C4-2B (cell line): ENCODE measurements around the gene GARIN3.

ENCODE experiments used
- H3K27ac ChIP-seq: fragments of 450-650 bp; 2 replicates; pipeline ENCODE4 v1.5.1; 2017
- ZFX ChIP-seq: fragments of 450-650 bp; IDR thresholded peaks from 2 replicates; pipeline ENCODE4 v1.6.1; 2017
- TF ChIP-seq, protein P1 (sequence below): fragments of 450-650 bp; conservative IDR thresholded peaks from 2 replicates; pipeline ENCODE4 v1.5.1; 2017; ENCODE audit warnings: mild to moderate bottlenecking

The GARIN3 gene

DNA sequence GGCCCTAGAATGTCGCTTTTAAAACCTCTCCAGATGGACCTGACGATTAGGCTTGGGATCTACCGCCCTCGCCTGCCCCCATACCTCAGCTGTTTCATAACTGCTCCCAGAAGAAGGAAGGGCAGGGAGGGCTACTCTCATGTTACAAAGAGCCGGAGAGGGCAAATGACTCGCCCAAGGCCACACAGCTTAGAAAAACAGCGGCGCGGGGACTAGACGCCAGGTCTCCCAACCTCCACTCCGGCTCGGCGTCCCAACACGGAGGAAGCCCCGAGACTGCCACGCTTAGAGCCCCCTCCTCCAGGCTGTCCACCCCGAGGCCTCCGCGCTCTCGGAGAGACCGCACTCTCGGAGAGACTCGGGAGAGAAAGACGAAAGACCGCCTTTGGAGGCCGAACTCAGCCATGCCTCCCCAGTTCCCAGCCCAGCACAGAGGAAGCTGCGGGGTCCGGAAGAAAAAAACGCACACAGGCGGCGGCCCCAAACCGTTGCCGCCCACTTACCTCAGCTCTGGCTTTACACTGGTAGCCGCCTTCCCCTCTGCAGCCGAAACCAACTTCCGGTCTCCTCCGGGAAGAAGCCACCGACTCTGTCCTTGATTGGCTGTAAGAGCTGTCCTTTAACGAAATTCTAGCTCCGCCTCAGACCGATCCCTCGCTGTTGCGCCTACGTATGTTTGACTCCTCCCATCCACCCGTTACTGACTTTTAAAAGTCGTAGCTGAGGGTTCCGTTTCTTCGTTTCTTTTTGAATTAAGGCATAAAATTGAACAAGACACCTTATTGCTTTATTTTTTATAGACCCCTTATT is 23.5 kb downstream of the GARIN3 start, which contains the start of gene MED7:
Gene MED7 (minus strand): TSS at position 549 of the 810 bp plus-strand sequence. CDS start 3,434 bp downstream, outside the sequence.
- TF ChIP-seq, protein P1, sequence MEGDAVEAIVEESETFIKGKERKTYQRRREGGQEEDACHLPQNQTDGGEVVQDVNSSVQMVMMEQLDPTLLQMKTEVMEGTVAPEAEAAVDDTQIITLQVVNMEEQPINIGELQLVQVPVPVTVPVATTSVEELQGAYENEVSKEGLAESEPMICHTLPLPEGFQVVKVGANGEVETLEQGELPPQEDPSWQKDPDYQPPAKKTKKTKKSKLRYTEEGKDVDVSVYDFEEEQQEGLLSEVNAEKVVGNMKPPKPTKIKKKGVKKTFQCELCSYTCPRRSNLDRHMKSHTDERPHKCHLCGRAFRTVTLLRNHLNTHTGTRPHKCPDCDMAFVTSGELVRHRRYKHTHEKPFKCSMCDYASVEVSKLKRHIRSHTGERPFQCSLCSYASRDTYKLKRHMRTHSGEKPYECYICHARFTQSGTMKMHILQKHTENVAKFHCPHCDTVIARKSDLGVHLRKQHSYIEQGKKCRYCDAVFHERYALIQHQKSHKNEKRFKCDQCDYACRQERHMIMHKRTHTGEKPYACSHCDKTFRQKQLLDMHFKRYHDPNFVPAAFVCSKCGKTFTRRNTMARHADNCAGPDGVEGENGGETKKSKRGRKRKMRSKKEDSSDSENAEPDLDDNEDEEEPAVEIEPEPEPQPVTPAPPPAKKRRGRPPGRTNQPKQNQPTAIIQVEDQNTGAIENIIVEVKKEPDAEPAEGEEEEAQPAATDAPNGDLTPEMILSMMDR: no peak
- TF ChIP-seq ZFX: peak; percentile 48; the same call in 1 of the 2 replicates
- peak within 1 kb of the TSS; percentile 84 for H3K27ac ChIP-seq

DNA sequence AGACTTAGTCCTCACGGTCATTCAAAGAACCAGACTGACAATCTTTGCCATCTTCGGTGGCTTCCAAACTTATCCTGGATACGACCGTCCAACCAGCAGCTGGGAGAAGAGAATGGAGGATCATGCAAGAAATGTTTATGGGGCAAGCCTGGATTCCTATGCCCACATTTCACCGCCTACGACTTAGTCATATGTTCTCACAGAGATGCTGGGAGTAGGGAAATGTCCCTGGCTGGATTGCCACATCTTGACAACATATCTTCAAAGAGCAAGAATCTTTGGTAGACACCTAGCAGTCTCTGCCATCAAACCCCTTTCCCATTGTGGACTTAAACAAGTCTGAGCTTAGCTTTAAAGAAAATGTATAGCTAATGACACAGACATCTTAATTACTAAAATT is 28.4 kb downstream of the GARIN3 start:
- no peak overlapping the region for H3K27ac ChIP-seq

DNA sequence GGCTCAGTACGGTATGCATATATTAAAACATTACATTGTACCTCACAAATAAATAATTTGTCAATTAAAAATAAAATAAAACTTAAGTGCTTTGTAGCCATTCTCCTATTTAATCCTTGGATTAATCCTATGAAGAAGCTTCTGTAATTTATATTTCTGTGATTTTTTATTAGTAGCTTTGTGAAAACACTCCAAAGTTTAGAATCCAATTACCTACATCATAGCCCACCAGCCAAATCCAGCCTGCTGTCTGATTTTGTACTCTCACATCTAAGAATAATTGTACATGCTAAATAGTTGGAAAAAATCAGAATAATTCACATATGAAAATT is 33.8 kb downstream of the GARIN3 start:
- no peak overlapping the region for H3K27ac ChIP-seq
- no peak for TF ChIP-seq ZFX
- TF ChIP-seq, protein P1: peak; percentile 53

More for the DNA sequence above, 28.4 kb downstream of the GARIN3 start:
- TF ChIP-seq ZFX: no peak

DNA sequence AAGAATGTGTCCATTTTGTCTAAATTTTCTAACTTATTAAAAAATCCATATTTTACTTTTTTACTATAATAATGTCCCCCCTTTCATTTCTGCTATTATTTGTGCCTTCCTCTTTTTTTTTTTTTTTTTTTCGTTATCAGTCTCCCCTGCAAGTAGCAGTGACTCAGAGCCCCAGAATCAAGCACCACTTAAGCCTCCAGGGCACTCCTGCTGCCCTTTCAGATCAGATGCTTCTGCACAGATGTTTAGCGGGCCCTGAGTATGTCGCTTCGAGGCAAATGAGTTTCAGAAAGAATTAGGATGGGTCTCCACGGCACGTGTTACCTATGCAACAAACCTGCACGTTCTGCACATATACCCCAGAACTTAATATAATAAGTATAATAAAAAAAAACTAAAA is 35.1 kb downstream of the GARIN3 start:
- H3K27ac ChIP-seq: no peak overlapping the region
- TF ChIP-seq, protein P1: no peak
- TF ChIP-seq ZFX: no peak

DNA sequence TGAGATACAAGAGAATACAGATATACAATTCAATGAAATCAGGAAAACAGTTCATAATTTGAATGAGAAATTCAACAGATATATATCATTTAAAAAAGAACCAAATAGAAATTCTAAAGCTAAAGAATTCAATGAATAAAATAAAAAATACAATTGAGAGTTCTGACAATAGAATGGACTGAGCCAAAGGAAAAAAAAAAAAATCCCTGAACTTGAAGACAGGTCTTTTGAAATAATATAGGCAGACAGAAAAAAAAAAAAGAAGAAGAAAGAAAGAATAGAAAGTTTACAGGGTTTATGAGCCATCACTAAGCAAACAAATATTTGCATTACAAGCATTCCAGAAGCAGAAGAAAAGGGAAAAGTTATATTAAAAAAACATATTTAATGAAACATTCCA is 44.4 kb downstream of the GARIN3 start:
- no peak overlapping the region for H3K27ac ChIP-seq
- TF ChIP-seq ZFX: no peak
- TF ChIP-seq, protein P1: no peak

DNA sequence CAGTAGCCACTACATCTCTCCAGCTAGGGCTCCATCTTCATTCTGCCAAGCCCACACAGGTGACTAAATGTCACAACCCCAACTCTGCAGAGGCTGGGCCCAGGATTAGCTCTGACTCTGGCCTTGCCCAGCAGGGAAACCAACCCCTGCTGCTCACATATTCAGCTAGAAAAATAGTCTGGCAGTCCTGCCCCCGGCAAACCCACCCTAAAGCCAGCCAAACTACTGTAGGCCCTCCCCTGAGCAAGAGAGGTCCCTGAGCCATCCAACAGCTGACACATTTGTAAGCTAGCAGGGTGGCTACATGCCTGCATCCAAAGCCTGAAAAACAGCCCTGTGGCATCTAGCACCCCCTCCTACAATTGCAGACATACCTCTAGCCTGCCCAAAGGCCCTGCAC is 46.0 kb downstream of the GARIN3 start:
- no peak overlapping the region for H3K27ac ChIP-seq
- TF ChIP-seq ZFX: no peak
- TF ChIP-seq, protein P1: no peak

DNA sequence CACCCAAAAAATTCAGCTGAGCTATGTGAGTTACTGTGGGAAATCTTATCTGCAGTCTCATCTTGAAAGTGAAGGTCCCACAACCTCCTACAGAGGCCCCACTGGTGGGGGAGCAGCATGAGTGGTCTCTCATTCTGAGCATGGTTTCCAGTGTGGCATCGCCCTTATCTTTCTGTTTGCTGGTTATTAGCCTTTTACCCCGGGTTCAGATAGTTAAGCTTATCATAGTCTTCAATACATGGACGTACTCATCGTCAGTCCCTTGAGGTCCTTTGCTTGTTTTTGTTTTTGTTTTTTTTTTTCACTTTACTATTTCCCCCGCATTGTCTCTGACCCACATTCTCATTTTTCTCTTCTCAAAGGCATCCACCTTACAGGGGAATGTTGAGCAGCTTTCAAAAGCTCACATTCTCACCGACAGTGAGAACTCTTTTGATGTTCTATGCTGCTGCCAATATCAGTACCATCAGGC is 49.5 kb downstream of the GARIN3 start:
- H3K27ac ChIP-seq: no peak overlapping the region
- no peak for TF ChIP-seq ZFX
- TF ChIP-seq, protein P1: no peak

DNA sequence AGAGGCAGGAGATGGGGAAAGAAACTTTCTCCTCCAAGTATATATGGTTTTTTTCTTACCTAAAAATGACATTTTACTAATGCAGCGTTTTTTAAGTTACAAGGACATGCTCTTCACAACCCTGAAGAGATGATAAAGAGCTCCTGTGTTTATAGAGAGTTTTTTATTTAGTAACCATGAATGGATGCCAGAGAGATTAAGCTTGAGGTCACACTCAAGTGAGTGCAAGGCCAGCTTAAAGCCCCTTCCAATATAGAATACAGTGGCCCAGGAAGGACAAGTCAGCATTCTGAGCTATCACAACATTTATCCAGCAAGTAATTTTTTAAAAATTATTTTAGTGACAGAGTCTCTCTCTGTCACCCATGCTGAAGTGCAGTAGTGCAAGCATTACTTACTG is 50.6 kb downstream of the GARIN3 start:
- no peak for TF ChIP-seq ZFX
- TF ChIP-seq, protein P1: no peak
- H3K27ac ChIP-seq: no peak overlapping the region
